ENCODE data around the gene NUMBL.
"Not testable (repeated sequence)": the region's sequence is repeated elsewhere in the genome, so short reads cannot be mapped to it uniquely, and the experiment has no call there.

The NUMBL gene

DNA sequence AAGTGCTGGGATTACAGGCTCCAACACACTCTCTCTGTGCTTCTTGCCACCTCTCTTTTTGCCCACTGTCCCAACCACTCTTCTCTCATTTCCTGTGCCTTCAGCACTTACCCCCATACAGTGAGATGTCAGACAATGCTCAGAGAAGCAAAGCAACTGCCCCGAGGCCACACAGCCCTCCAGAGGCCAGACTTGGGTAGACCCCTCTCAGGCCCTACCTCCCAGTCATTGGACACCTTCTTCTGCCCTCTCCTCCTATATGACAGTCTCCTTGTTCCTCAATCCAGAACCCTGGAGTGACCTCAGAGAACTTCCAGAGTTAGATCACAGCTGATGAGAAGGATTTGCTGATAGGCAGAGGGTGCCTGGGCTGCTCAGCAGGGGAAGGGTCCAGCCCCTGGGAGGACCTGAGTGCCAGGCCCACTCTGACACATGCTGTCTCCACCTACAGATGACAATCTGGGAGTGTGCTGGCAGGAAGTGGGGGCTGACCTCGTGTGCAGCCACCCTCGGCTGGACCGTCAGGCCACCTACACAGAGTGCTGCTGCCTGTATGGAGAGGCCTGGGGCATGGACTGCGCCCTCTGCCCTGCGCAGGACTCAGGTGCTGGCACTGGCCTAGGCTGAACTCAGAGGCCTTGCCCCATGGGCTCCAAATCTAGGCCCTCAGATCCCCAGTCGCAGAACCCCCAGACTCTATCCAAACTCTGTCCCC is 64.9 kb downstream of the NUMBL start:
- no peak for DNase-seq

DNA sequence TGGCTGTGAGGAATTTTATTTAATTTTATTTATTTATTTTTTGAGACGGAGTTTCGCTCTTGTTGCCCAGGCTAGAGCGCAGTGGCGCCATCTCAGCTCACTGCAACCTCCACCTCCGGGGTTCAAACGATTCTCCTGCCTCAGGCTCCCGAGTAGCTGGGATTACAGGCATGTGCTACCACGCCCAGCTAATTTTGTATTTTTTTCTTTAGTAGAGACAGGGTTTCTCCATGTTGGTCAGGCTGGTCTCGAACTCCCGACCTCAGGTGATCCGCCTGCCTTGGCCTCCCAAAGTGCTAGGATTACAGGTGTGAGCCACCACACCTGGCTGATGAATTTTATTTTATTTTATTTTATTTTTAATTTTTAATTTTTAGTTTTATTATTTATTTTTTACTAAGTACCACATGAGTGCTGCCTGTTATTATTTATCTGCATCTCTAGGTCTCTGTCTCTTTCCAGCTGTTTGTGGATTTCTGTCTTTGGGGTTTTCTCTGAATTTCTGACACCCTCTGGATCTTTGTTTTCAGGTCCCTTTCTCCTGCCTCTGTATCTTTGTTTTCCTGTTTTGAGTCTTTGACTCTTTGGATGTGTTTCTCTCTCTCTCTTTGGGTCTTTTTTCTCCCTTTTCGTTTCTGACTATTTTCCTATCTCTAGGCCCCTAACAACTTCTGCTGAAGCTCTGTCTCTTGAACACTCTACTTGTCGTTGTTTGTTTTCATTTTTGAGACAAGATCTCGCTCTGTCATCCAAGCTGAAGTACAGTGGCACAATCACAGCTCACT is 65.9 kb downstream of the NUMBL start:
- not testable (repeated sequence) for DNase-seq

DNA sequence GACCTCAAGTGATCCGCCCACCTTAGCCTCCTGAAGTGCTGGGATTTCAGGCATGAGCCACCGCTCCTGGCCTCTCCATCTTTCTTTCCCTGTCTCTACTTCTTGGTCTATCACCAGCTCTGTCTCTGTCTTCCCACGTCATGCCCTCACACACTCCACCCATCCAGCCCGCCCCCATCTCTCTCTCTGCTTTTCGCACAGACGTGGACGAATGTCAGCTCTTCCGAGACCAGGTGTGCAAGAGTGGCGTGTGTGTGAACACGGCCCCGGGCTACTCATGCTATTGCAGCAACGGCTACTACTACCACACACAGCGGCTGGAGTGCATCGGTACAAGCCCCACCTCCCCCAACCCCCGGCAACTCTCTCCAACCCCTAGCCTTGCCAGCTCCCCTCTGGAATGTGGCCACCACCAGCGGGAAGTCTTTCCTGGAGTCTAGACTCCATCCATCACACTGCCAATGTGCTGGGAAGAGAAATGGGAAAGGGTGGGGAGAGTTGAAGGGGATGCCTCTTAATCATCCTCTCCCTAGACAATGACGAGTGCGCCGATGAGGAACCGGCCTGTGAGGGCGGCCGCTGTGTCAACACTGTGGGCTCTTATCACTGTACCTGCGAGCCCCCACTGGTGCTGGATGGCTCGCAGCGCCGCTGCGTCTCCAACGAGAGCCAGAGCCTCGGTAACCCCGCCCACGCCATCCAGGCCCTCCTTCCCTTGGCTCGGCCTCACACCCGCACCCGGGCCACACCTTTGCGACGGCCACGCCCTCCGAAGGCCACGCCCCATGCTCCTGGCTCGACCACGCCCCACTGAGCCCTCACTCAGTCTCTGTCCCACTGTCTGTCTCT is 66.8 kb downstream of the NUMBL start:
- peak; percentile 96 for DNase-seq

DNA sequence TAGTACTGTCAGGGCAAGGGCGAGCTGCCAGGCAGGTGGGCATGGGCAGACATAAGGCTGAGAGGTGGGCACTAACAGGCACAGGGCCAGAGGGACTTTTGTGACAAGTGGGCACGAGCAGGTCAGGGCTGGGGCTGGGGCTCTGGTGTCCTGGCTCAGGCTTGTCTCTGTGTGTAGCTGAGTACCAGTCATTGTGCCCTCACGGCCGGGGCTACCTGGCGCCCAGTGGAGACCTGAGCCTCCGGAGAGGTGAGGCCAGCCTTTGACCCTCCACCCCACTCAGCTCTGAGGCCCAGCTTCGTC is 67.7 kb downstream of the NUMBL start:
- no peak for DNase-seq

DNA sequence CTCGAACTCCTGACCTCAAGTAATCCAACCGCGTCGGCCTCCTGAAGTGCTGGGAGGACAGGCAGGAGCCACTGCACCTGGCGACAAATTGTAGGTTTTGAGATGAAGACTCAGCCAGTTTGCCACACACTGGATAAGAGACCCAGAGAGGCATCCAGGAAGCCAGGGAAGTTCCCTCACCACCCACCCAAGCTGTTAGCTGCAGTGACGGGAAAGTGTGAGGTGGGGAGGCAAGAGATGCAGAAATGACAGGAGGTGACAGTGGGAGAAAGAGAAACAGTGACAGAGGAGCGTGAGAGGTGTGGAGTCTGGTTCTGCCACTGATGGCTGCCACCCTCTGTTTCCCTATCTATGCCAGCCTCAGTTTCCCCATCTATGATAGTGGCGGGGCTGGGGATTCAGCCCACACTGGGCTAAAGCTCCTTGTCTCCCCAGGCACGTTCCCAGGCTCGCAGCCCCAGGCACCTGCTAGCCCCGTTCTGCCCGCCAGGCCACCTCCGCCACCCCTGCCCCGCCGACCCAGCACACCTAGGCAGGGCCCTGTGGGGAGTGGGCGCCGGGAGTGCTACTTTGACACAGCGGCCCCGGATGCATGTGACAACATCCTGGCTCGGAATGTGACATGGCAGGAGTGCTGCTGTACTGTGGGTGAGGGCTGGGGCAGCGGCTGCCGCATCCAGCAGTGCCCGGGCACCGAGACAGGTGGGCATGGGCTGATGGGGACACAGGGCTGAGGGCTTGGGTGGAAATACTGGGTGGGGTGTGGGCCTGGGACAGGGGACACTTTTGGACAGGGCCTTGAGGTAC is 68.3 kb downstream of the NUMBL start:
- no peak for DNase-seq

- no peak for DNase-seq
These were observed 69.2 kb downstream of the NUMBL start for GRCh38 chr19:40621283-40621682.

DNA sequence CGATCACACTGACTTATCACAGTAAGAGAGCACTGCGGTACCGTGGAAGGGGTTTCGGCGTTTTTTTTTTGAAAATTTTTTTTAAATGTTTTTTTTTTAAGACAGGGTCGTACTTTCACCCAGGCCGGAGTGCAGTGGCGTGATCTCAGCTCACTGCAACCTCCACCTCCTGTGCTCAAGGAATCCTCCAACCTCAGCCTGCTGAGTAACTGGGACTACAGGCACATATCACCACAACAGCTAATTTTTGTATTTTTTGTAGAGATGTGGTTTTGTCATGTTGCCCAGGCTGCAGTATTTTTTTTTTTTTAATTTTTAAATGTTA is 70.3 kb downstream of the NUMBL start:
- DNase-seq, result no peak

DNA sequence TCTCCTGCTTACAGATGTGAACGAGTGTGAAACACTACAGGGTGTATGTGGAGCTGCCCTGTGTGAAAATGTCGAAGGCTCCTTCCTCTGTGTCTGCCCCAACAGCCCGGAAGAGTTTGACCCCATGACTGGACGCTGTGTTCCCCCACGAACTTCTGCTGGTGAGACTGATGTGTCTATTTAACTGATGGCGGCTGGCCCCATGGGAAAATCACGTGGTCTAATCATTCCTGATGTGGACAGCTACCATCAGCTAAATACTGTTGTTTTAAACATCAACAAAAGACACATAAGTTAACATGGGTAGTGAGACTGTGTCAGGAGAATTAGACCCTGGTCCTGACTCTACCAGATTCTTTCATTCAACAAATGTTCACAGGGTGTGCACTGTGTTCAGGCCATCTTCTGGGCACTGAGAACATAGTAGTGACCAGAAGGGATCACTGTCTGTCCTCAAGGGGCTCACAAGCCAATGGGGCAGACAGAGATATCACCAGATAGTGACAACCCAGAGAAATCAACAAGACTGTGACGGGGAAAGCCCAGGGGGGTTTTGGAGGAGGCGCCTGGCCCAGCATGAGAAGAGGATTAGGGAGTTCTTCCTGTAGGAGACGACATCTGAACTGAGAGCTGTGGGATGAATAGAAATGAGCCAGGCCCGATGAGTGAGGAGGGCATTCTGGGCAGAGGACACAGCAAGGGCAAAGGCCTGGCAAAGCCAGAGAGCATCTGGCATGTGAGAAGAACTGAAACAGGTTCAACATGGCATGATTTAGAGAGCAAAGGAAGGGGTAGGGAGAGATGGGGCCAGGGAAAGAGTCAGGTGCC is 70.9 kb downstream of the NUMBL start:
- DNase-seq, result no peak

DNA sequence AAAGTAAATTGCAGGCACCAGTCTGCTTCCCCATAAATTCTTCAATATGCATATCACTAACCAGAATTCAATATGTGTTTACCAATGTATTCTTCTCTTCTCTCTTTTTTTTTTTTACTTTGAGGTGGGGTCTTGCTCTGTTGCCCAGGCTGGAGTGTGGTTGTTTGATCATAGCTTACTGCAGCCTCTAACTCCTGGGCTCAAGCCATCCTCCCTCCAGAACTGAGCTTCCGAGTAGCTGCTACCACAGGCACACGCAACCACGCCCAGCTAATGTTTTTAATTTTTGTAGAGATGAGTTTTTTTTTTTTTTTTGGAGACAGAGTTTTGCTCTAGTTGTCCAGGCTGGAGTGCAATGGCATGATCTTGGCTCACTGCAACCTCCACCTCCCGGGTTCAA is 72.5 kb downstream of the NUMBL start:
- DNase-seq, result no peak

DNA sequence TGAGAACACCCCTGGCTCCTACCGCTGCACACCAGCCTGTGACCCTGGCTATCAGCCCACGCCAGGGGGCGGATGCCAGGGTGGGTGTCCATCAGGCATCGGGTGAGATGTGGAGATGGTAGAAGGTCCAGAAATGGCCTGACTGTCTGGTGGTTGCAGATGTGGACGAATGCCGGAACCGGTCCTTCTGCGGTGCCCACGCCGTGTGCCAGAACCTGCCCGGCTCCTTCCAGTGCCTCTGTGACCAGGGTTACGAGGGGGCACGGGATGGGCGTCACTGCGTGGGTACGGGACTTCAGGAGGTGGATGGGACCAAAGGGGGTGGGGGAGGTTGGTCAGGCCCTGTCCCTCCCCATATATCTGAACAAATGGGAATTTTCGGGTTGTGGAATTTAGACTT is 73.5 kb downstream of the NUMBL start:
- no peak for DNase-seq

DNA sequence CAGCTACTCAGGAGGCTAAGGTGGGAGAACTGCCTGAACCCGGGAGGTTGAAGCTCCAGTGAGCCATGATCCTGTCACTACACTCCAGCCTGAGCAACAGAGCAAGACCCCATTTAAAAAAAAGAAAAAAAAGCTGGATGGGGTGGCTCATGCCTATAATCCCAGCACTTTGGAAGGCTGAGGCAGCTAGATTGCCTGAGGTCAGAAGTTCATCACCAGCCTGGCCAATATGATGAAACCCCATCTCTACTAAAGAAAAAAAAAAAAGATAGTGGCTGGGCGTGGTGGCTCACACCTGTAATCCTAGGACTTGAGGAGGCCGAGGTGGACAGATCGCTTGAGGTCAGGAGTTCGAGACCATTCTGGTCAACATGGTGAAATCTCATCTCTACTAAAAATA is 74.3 kb downstream of the NUMBL start:
- no peak for DNase-seq

Data from NCI-H2029 (cell line).